Stimulated activated naive B cell treated with anti-CD40 and anti-IgM and Interleukin-4, amounts not matched to agents 10 μg/mL and 1 μg/mL and 100 μg/mL, for 72 hours (primary cell): ENCODE data around the gene TTBK2.

Experiments used
- ATAC-seq, 2 donors: fragments of 150-1000 bp; cut with Tn5 transposase; replicated peaks; 2 replicates each; pipeline ENCODE4 v1.10.0; 2021; ENCODE audit warnings: moderate library complexity in 1 of 2
- DNase-seq: peaks from one replicate; pipeline ENCODE4 v3.0.0; 2021
- H3K27ac Mint-ChIP-seq: one replicate; pipeline ENCODE4 v1.8.0; 2022; ENCODE audit warnings: mild to moderate bottlenecking, mixed read lengths
- H3K27me3 Mint-ChIP-seq, 2 donors: one replicate each; pipeline ENCODE4 v1.8.0; 2022; ENCODE audit warnings: mixed read lengths in 2 of 2
- H3K36me3 Mint-ChIP-seq, 2 donors: one replicate each; pipeline ENCODE4 v1.8.0; 2022; ENCODE audit warnings: mixed read lengths in 2 of 2, mild to moderate bottlenecking in 1 of 2
- H3K4me1 Mint-ChIP-seq, 2 donors: one replicate each; pipeline ENCODE4 v1.8.0; 2022; ENCODE audit warnings: mixed read lengths in 2 of 2, mild to moderate bottlenecking in 1 of 2
- H3K4me3 Mint-ChIP-seq, 2 donors: one replicate each; pipeline ENCODE4 v1.8.0; 2022; ENCODE audit warnings: mild to moderate bottlenecking in 2 of 2, mixed read lengths in 2 of 2, moderate library complexity in 1 of 2
- H3K9me3 Mint-ChIP-seq, 2 donors: one replicate each; pipeline ENCODE4 v1.8.0; 2022; ENCODE audit warnings: mixed read lengths in 2 of 2, mild to moderate bottlenecking in 1 of 2

Gene TTBK2

DNA sequence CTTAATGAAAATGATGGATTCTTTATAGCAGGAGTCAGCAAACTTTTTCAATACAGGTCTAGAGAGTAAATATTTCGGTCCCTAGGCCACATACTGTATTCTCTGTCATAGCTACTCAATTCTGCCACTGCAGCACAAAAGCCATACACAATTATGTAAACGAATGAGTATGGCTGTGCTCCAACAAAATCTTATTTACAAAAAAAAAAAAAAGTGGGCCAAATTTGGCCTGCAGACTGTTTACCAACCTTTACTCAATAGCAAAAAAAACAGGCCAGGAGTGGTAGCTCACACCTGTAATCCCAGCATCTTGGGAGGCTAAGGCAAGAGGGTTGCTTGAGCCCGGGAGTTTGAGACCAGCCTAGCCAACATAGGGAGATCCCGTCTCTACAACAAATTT, 41.1 kb downstream of the TTBK2 start:
- no peak for DNase-seq
- H3K9me3 Mint-ChIP-seq, result no peaks in the 10 kb centered on the region
- H3K27me3 Mint-ChIP-seq, result no peaks in the 10 kb centered on the region

DNA sequence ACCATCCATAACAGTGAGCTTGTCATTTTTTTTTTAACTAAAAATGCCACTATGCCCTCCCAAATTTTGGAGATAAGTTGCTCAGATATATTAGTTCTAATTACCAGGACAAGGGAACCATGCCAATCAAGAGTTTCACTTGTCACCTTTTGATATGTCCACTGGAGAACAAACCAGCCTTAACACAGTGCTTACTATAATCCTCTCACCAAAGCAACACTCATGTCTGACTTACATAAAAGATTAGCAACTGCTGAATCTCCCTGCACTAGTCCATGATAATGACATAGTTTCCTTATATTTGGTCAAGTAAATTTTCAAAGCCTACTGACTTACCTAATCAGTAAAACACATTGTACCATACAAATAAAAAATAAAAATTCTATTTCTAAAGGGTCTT, 44.4 kb downstream of the TTBK2 start:
- H3K4me1 Mint-ChIP-seq, result no peaks in the 10 kb centered on the region
- peaks cover 0 to 4% of the 10 kb centered on the region in 2 donors for H3K36me3 Mint-ChIP-seq
- H3K9me3 Mint-ChIP-seq, result no peaks in the 10 kb centered on the region
- H3K27me3 Mint-ChIP-seq, result no peaks in the 10 kb centered on the region
- no peak overlapping the region for H3K27ac Mint-ChIP-seq
- DNase-seq, result no peak
- no peak for ATAC-seq
- no peak overlapping the region for H3K4me3 Mint-ChIP-seq

More for the DNA sequence above, 41.1 kb downstream of the TTBK2 start:
- no peak for ATAC-seq
- H3K27ac Mint-ChIP-seq, result no peak overlapping the region
- peaks cover 4 to 9% of the 10 kb centered on the region in 2 donors for H3K36me3 Mint-ChIP-seq
- H3K4me1 Mint-ChIP-seq, result no peaks in the 10 kb centered on the region
- H3K4me3 Mint-ChIP-seq, result no peak overlapping the region

DNA sequence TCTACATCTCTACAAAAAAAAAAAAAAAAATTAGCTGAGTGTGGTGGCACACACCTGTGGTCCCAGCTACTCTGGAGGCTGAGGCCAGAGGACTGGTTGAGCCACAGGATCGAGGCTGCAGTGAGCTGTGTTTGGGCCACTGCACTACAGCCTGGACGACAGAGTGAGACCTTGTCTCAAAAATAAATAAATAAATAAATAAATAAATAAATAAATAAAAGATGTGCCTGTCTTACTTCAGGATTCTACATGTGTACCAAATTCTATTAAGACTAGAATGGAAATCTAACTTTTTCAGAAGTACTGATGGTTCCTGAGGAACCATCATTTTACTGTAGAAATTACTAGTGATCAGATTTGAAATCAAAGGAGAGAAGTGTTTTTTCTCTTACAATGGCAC, 51.9 kb downstream of the TTBK2 start:
- no peaks in the 10 kb centered on the region for H3K9me3 Mint-ChIP-seq
- no peak overlapping the region for H3K27ac Mint-ChIP-seq
- DNase-seq, result no peak
- peaks cover 11 to 25% of the 10 kb centered on the region in 2 donors for H3K36me3 Mint-ChIP-seq
- no peak for ATAC-seq
- H3K4me3 Mint-ChIP-seq, result no peak overlapping the region
- no peaks in the 10 kb centered on the region for H3K27me3 Mint-ChIP-seq
- H3K4me1 Mint-ChIP-seq, result no peaks in the 10 kb centered on the region

DNA sequence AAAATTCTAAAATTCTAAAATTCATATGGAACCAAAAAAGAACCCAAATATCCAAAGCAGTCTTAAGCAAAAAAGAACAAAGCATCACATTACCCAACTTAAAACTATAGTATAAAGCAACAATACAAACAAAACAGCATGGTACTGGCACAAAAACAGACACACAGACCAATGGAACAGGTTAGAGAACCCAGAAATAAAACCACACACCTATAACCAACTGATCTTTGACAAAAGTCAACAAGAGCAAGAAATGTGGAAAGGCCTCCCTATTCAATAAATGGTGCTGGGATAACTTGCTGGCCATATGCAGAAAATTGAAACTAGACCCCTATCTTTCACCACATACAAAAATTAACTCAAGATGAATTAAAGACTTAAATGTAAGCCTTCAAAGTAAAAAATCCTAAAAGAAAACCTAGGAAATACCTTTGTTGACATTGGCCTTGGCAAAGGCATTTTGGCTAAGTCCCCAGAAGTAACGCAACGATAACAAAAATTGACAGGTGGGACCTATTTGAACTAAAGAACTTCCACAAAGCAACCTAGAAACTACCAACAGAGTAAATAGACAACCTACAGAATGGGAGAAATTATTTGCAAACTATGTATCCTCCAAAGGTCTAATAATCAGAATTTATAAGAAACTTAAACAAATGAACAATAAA, 56.9 kb downstream of the TTBK2 start:
- ATAC-seq (no peak), DNase-seq (no peak)
- Mint-ChIP-seq H3K9me3 (no peaks in the 10 kb centered on the region), H3K27ac (no peak overlapping the region), H3K4me1 (peaks cover 2 to 6% of the 10 kb centered on the region in 2 donors), H3K27me3 (no peaks in the 10 kb centered on the region), H3K4me3 (no peak overlapping the region), H3K36me3 (peaks cover 34 to 46% of the 10 kb centered on the region in 2 donors)

DNA sequence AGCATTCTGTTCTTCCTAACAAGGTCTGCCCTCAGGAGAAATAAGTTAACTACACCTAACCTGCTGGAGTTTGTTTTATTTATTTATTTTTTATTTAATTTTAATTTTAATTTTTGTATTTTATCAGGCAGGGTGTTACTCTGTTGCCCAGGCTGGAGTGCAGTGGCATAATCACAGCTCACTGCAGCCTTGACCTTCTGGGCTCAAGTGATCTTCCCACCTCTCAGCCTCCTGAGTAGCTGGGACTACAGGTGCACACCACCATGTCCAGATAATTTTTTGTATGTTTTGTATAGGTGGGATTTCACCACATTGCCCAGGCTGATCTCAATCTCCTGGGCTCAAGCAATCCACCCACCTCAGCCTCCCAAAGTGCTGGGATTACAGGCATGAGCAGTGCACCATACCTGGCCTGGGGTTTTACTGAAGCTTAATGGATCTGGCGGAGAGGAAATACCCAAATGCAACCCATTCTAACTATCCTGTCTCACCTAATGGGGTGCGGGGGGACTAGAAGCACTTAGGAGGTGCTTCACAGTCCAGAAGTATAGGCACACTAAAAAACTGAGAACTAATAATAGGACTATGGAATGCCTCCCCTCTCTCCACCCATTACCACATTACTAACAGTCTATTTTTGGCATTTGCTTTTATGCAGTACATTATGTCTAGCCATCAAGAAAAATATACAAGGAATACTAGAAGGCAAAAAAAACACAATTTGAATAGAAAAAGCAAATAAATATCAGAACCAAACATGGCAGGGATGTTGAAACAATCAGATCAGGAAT, 61.4 kb downstream of the TTBK2 start:
- DNase-seq (no peak), ATAC-seq (no peak)
- no peaks in the 10 kb centered on the region for H3K9me3 Mint-ChIP-seq
- H3K4me3 Mint-ChIP-seq, result no peak overlapping the region
- no peak overlapping the region for H3K27ac Mint-ChIP-seq
- H3K27me3 Mint-ChIP-seq, result no peaks in the 10 kb centered on the region
- peaks cover 30 to 33% of the 10 kb centered on the region in 2 donors for H3K36me3 Mint-ChIP-seq
- H3K4me1 Mint-ChIP-seq, result peaks cover 2 to 6% of the 10 kb centered on the region in 2 donors

DNA sequence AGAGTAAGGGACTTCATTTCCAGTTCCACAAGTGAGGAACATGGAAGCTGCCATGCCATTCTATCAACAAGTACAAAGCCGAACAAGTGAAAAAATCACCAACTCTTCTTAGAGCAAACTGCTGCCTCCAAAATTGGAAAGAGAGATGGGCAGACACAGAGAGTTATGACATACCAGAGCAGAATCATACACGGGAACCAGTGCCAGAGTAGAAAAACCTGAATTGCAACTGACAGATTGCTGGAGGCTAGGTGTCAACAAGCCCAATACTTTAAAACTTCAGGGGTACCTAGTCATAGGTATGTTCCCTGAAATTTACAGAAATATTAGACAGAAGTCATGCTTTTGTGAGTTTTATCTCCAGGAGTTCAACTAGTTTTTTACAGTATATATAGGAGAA, 62.0 kb downstream of the TTBK2 start:
- Mint-ChIP-seq H3K9me3 (no peaks in the 10 kb centered on the region), H3K27me3 (no peaks in the 10 kb centered on the region), H3K4me3 (no peak overlapping the region), H3K27ac (no peak overlapping the region), H3K36me3 (peaks cover 30 to 33% of the 10 kb centered on the region in 2 donors), H3K4me1 (peaks cover 2 to 6% of the 10 kb centered on the region in 2 donors)
- ATAC-seq (no peak), DNase-seq (no peak)

DNA sequence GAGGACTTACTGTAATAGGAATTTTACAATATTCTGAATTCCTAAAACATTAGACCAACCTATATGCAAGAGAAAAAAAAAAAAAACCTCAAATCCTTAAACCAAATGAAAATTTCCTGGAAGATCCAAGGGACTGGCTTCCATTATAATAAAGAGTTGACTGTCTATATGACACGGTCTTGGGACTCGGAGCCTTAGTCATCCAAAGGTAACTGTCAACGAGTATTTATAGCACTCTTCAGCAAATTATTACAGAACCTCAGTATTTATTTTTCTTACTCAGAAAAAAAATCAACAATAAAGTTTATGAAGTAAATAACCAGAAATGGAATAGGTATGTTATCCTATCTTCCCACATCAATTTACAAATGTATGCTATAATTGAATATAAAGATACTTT, 66.0 kb downstream of the TTBK2 start:
- H3K36me3 Mint-ChIP-seq, result peaks cover 10 to 14% of the 10 kb centered on the region in 2 donors
- no peaks in the 10 kb centered on the region for H3K27me3 Mint-ChIP-seq
- DNase-seq (no peak), ATAC-seq (no peak)
- H3K27ac Mint-ChIP-seq, result no peak overlapping the region
- H3K4me1 Mint-ChIP-seq, result peaks cover under 1 to 1% of the 10 kb centered on the region in 2 donors
- no peaks in the 10 kb centered on the region for H3K9me3 Mint-ChIP-seq
- H3K4me3 Mint-ChIP-seq, result no peak overlapping the region

DNA sequence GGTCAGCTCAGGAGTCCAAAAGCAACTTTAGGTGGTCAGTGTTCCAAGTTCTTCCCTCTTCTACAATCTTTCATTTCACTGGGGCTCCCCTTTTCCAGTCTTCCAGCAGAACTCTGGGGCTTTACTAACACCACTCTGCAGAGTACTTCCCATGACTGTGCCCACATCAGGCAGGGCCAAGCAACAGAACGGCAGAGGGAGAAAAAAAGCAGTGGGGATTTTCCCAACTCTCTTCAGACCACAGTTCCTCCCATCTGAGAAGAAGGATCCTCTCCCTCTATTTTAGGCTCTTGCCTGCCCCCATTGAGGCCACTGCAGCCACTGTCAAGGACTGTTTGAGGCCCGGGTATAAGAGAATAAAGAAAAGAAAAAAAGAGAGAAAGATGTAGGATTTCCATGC, 70.7 kb downstream of the TTBK2 start:
- Mint-ChIP-seq H3K9me3 (no peaks in the 10 kb centered on the region), H3K36me3 (peaks cover 1 to 8% of the 10 kb centered on the region in 2 donors), H3K4me1 (peaks cover 0 to 1% of the 10 kb centered on the region in 2 donors), H3K4me3 (no peak overlapping the region), H3K27ac (no peak overlapping the region), H3K27me3 (no peaks in the 10 kb centered on the region)
- ATAC-seq, result no peak
- DNase-seq, result no peak

DNA sequence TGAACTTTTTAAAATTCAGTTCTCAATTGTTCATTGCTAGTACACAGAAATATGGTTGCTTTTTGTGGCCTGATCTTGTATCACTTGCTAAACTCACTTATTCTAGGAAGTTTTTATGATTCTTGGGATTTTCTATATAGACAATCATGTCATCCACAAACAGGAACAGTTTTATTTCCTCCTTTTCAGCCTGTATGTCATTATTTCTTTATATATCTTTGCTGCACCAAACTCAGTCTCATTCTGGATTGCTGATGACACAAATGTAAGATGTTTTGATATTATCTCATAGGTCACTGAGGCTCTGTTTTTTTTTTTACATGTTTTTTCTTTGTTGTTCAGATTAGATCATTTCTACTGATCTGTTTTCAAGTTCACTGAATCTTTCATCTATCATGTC, 71.7 kb downstream of the TTBK2 start:
- H3K36me3 Mint-ChIP-seq, result peaks cover 4 to 10% of the 10 kb centered on the region in 2 donors
- ATAC-seq, result no peak

DNA sequence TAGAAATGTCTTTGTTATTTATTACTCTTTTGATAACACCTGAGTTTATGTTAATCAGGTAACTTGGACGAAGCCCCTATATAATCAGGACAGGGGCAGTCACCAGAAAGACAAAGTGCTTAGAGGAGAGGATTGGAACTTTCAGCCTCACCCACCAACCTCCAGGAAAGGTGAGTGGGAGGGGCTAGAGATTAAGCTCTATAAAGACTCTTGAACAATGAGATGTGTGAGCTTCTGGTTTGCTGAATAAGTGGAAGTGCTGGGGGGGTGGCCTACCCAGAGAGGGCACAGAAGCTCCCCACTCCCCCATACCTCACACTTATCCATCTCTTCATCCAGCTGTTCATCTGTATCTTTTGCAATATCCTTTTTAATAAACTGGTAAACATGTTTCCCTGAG, 73.9 kb downstream of the TTBK2 start:
- peaks cover 6 to 13% of the 10 kb centered on the region in 2 donors for H3K36me3 Mint-ChIP-seq
- H3K4me1 Mint-ChIP-seq, result peaks cover 0 to 1% of the 10 kb centered on the region in 2 donors
- ATAC-seq, result no peak
- peaks cover 4% of the 10 kb centered on the region in 2 donors for H3K9me3 Mint-ChIP-seq
- DNase-seq, result no peak
- H3K27ac Mint-ChIP-seq, result no peak overlapping the region
- no peaks in the 10 kb centered on the region for H3K27me3 Mint-ChIP-seq
- no peak overlapping the region for H3K4me3 Mint-ChIP-seq

More for the DNA sequence above, 71.7 kb downstream of the TTBK2 start:
- H3K4me1 Mint-ChIP-seq, result peaks cover 0 to 1% of the 10 kb centered on the region in 2 donors
- no peaks in the 10 kb centered on the region for H3K27me3 Mint-ChIP-seq
- no peak for DNase-seq
- H3K4me3 Mint-ChIP-seq, result no peak overlapping the region
- peaks cover 1% of the 10 kb centered on the region in 2 donors for H3K9me3 Mint-ChIP-seq
- H3K27ac Mint-ChIP-seq, result no peak overlapping the region

DNA sequence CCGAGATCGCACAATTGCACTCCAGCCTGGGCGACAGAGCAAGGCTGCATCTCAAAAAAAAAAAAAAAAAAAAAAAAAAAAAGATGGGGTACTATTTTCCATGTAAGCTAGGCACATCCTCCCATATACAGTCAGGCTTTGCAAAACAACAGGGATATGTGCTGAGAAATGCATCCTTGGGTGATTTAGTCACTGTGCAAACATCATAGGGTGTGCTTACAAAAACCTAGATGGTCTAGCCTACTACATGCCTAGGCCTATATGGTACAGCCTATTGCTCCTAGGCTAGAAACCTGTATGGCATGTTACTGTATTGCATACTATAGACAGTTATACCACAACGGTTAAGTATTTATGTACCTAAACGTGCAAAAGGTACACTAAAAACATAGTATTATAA, 75.0 kb downstream of the TTBK2 start:
- H3K27me3 Mint-ChIP-seq, result no peaks in the 10 kb centered on the region
- no peak overlapping the region for H3K4me3 Mint-ChIP-seq
- H3K36me3 Mint-ChIP-seq, result peaks cover 6 to 13% of the 10 kb centered on the region in 2 donors
- H3K4me1 Mint-ChIP-seq, result peaks cover 0 to 1% of the 10 kb centered on the region in 2 donors
- DNase-seq (no peak), ATAC-seq (no peak)
- H3K27ac Mint-ChIP-seq, result no peak overlapping the region
- peaks cover 4% of the 10 kb centered on the region in 2 donors for H3K9me3 Mint-ChIP-seq

DNA sequence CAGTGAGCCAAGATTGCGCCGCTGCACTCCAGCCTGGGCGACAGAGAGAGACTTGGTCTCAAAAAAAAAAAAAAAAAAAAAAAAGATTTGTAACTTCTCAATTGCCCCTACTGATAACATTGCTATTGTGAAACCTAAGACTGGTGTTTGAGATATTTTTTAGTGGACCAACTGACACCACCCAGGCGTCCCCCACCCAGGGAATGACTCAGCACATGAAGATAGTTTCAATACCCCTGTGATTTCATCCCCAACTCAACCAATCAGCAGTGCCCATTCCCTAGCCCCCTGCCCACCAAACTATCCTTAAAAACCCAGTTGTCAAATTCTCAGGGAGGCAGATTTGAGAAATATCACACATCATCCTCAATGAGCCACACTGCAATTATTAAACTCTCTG, 76.9 kb downstream of the TTBK2 start:
- Mint-ChIP-seq H3K9me3 (peaks cover 4% of the 10 kb centered on the region in 2 donors), H3K4me1 (peaks cover 0 to 5% of the 10 kb centered on the region in 2 donors), H3K27ac (no peak overlapping the region), H3K27me3 (no peaks in the 10 kb centered on the region), H3K36me3 (peaks cover 13 to 16% of the 10 kb centered on the region in 2 donors), H3K4me3 (no peak overlapping the region)
- DNase-seq, result no peak
- no peak for ATAC-seq

DNA sequence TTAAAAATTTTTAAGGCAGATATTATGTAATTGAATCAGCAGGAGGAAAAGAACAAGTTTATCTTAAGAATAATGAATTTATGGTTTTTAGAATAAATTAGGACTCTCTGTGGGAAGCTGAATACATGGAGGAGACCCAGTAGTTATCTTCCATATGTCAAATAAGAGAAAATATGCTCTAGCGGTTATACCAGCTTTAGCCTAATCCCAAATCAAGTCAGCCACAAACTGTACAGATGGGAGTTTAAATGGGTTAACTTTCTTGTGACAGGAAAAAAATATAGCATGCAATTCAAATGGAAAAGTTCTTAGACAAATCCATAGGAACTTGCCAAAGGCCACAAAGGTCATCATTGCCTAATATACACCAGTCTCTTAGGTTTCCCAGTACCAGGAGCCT, 84.3 kb downstream of the TTBK2 start:
- peaks cover 0 to 5% of the 10 kb centered on the region in 2 donors for H3K4me1 Mint-ChIP-seq
- H3K27me3 Mint-ChIP-seq, result no peaks in the 10 kb centered on the region
- H3K36me3 Mint-ChIP-seq, result peaks cover 11 to 16% of the 10 kb centered on the region in 2 donors
- ATAC-seq (no peak), DNase-seq (no peak)
- no peak overlapping the region for H3K4me3 Mint-ChIP-seq
- no peak overlapping the region for H3K27ac Mint-ChIP-seq
- no peaks in the 10 kb centered on the region for H3K9me3 Mint-ChIP-seq

DNA sequence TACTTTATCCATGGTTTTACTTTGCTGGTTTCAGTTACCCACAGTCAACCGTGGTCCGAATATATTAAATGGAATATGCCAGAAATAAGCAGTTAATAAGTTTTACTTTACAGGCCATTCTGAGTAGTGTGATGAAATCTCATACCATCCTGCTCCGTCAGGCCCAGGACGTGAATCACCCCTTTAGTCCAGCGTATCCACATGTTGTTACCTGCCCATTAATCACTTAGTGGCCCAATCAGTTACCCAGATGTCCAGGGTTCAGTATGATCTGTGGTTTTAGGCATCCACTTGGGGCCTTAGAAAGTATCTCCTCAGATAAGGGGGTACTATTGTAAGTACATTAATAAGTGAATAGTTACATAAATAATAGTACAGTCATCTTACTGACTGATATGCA, 88.0 kb downstream of the TTBK2 start:
- no peak for ATAC-seq
- H3K27ac Mint-ChIP-seq, result no peak overlapping the region

More for the DNA sequence above, 88.0 kb downstream of the TTBK2 start:
- no peaks in the 10 kb centered on the region for H3K27me3 Mint-ChIP-seq
- peaks cover 1 to 3% of the 10 kb centered on the region in 2 donors for H3K36me3 Mint-ChIP-seq
- DNase-seq, result no peak
- no peak overlapping the region for H3K4me3 Mint-ChIP-seq
- no peaks in the 10 kb centered on the region for H3K4me1 Mint-ChIP-seq
- H3K9me3 Mint-ChIP-seq, result no peaks in the 10 kb centered on the region
